ENCODE data around the gene LAMA2. TPM values are rescaled to one million over a fixed set of nuclear protein-coding genes. Genes with fewer than 3 reads are reported as not detected.

Gene LAMA2
- total and polyA plus RNA-seq, 2 experiments from 2014 or later, result 0.91 to 6.4 TPM

DNA sequence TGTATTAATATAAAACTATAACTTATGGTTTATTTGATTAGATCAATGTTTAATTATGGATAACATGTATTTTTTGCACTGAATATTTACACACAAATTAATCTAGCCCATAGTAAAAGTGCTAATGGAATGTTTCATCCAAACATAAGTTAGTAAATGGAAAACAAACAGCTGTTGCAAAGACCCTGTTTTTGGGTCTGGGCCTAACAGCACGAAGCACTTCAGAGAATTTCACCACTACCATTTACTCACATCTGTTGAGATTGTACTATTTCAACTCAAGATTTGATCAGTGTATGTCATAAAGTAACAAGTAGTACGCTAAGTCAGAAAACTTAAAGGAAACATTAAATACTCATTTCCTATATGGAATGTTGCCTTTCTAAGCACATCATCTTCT is 359.6 kb downstream of the LAMA2 start (continued):
- TF ChIP-seq, protein P1, sequence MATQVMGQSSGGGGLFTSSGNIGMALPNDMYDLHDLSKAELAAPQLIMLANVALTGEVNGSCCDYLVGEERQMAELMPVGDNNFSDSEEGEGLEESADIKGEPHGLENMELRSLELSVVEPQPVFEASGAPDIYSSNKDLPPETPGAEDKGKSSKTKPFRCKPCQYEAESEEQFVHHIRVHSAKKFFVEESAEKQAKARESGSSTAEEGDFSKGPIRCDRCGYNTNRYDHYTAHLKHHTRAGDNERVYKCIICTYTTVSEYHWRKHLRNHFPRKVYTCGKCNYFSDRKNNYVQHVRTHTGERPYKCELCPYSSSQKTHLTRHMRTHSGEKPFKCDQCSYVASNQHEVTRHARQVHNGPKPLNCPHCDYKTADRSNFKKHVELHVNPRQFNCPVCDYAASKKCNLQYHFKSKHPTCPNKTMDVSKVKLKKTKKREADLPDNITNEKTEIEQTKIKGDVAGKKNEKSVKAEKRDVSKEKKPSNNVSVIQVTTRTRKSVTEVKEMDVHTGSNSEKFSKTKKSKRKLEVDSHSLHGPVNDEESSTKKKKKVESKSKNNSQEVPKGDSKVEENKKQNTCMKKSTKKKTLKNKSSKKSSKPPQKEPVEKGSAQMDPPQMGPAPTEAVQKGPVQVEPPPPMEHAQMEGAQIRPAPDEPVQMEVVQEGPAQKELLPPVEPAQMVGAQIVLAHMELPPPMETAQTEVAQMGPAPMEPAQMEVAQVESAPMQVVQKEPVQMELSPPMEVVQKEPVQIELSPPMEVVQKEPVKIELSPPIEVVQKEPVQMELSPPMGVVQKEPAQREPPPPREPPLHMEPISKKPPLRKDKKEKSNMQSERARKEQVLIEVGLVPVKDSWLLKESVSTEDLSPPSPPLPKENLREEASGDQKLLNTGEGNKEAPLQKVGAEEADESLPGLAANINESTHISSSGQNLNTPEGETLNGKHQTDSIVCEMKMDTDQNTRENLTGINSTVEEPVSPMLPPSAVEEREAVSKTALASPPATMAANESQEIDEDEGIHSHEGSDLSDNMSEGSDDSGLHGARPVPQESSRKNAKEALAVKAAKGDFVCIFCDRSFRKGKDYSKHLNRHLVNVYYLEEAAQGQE (IDR thresholded peaks at IDR 0.05; ENCODE audit: unreplicated experiment), result no peak
- no peak for TF ChIP-seq STAT1 (IDR thresholded peaks at IDR 0.05; ENCODE audit: unreplicated experiment)
- no peak for TF ChIP-seq POLR2AphosphoS5 (IDR thresholded peaks at IDR 0.05; ENCODE audit: low read depth)
- TF ChIP-seq EZH2 (IDR thresholded peaks at IDR 0.05; ENCODE audit: low read depth, unreplicated experiment), result no peak
- no peak for TF ChIP-seq EZH2phosphoT487 (IDR thresholded peaks at IDR 0.05; ENCODE audit: unreplicated experiment)
- TF ChIP-seq CREB1 (CRISPR knock-in tag; IDR thresholded peaks at IDR 0.05; ENCODE audit: low read depth), result no peak

DNA sequence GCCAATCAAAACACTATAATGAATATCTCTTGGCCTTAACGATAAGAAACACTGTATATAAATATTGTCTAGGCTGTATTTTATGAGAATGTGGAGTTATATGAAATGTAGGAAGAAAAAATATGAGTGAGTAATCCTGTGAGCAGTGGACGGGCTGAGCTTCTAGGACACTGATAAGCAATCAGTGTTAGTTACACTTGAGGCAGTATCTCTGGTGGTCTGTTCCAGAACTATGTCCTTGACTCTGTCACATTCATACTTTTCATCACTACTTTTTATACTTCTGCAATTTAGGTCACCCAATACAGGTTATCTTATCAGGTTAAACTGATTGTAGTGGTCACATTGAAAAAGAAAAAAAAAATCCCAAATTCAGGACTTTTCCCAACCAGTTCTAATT is 360.4 kb downstream of the LAMA2 start:
- DNase-seq (ENCODE audit: low spot score), result no peak
- no peaks in the 10 kb centered on the region for H3K27me3 ChIP-seq (ENCODE audit: insufficient read depth)
- H3F3A ChIP-seq (replicated peaks; ENCODE audit: low read depth), result no peaks in the 10 kb centered on the region
- H3K27ac Mint-ChIP-seq, result no peak overlapping the region
- H3K9me3 Mint-ChIP-seq, result no peaks in the 10 kb centered on the region
- H4K20me1 ChIP-seq (replicated peaks; ENCODE audit: insufficient read depth), result no peaks in the 10 kb centered on the region
- no peaks in the 10 kb centered on the region for H3K4me1 ChIP-seq (ENCODE audit: insufficient read depth)
- no peaks in the 10 kb centered on the region for H3K9me2 ChIP-seq (ENCODE audit: insufficient read depth)
- H3K4me3 Mint-ChIP-seq, result no peak overlapping the region
- no peak overlapping the region for H2AFZ ChIP-seq
- H3K27ac ChIP-seq (ENCODE audit: low read depth), result no peak overlapping the region
- H3K4me1 Mint-ChIP-seq, result no peaks in the 10 kb centered on the region
- H3K79me2 ChIP-seq (replicated peaks; ENCODE audit: insufficient read depth), result no peaks in the 10 kb centered on the region
- no peak for ATAC-seq
- peaks cover 2% of the 10 kb centered on the region for H3K27me3 Mint-ChIP-seq (ENCODE audit: insufficient read depth, low read depth, poor library complexity)
- H3K4me2 ChIP-seq, result no peak overlapping the region
- H3K4me3 ChIP-seq, result no peak overlapping the region
- no peaks in the 10 kb centered on the region for H3K36me3 Mint-ChIP-seq (ENCODE audit: low read depth)
- no peaks in the 10 kb centered on the region for H3K36me3 ChIP-seq (ENCODE audit: insufficient read depth)
- TF ChIP-seq, protein P2, sequence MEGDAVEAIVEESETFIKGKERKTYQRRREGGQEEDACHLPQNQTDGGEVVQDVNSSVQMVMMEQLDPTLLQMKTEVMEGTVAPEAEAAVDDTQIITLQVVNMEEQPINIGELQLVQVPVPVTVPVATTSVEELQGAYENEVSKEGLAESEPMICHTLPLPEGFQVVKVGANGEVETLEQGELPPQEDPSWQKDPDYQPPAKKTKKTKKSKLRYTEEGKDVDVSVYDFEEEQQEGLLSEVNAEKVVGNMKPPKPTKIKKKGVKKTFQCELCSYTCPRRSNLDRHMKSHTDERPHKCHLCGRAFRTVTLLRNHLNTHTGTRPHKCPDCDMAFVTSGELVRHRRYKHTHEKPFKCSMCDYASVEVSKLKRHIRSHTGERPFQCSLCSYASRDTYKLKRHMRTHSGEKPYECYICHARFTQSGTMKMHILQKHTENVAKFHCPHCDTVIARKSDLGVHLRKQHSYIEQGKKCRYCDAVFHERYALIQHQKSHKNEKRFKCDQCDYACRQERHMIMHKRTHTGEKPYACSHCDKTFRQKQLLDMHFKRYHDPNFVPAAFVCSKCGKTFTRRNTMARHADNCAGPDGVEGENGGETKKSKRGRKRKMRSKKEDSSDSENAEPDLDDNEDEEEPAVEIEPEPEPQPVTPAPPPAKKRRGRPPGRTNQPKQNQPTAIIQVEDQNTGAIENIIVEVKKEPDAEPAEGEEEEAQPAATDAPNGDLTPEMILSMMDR (conservative IDR thresholded peaks at IDR 0.05; ENCODE audit: low read depth in 2 of 2), result no peak
- TF ChIP-seq POLR2AphosphoS5 (IDR thresholded peaks at IDR 0.05; ENCODE audit: low read depth), result no peak
- TF ChIP-seq EZH2 (IDR thresholded peaks at IDR 0.05; ENCODE audit: low read depth, unreplicated experiment), result no peak
- TF ChIP-seq CREB1 (CRISPR knock-in tag; IDR thresholded peaks at IDR 0.05; ENCODE audit: low read depth), result no peak
- no peak for TF ChIP-seq STAT1 (IDR thresholded peaks at IDR 0.05; ENCODE audit: unreplicated experiment)
- TF ChIP-seq JUNB (IDR thresholded peaks at IDR 0.05; ENCODE audit: unreplicated experiment), result no peak
- TF ChIP-seq ZNF331 (CRISPR knock-in tag; IDR thresholded peaks at IDR 0.05; ENCODE audit: low read depth), result no peak
- no peak for TF ChIP-seq ZNF114 (CRISPR knock-in tag; IDR thresholded peaks at IDR 0.05)
- TF ChIP-seq NANOG (IDR thresholded peaks at IDR 0.05; ENCODE audit: borderline replicate concordance), result no peak
- TF ChIP-seq, protein P3, sequence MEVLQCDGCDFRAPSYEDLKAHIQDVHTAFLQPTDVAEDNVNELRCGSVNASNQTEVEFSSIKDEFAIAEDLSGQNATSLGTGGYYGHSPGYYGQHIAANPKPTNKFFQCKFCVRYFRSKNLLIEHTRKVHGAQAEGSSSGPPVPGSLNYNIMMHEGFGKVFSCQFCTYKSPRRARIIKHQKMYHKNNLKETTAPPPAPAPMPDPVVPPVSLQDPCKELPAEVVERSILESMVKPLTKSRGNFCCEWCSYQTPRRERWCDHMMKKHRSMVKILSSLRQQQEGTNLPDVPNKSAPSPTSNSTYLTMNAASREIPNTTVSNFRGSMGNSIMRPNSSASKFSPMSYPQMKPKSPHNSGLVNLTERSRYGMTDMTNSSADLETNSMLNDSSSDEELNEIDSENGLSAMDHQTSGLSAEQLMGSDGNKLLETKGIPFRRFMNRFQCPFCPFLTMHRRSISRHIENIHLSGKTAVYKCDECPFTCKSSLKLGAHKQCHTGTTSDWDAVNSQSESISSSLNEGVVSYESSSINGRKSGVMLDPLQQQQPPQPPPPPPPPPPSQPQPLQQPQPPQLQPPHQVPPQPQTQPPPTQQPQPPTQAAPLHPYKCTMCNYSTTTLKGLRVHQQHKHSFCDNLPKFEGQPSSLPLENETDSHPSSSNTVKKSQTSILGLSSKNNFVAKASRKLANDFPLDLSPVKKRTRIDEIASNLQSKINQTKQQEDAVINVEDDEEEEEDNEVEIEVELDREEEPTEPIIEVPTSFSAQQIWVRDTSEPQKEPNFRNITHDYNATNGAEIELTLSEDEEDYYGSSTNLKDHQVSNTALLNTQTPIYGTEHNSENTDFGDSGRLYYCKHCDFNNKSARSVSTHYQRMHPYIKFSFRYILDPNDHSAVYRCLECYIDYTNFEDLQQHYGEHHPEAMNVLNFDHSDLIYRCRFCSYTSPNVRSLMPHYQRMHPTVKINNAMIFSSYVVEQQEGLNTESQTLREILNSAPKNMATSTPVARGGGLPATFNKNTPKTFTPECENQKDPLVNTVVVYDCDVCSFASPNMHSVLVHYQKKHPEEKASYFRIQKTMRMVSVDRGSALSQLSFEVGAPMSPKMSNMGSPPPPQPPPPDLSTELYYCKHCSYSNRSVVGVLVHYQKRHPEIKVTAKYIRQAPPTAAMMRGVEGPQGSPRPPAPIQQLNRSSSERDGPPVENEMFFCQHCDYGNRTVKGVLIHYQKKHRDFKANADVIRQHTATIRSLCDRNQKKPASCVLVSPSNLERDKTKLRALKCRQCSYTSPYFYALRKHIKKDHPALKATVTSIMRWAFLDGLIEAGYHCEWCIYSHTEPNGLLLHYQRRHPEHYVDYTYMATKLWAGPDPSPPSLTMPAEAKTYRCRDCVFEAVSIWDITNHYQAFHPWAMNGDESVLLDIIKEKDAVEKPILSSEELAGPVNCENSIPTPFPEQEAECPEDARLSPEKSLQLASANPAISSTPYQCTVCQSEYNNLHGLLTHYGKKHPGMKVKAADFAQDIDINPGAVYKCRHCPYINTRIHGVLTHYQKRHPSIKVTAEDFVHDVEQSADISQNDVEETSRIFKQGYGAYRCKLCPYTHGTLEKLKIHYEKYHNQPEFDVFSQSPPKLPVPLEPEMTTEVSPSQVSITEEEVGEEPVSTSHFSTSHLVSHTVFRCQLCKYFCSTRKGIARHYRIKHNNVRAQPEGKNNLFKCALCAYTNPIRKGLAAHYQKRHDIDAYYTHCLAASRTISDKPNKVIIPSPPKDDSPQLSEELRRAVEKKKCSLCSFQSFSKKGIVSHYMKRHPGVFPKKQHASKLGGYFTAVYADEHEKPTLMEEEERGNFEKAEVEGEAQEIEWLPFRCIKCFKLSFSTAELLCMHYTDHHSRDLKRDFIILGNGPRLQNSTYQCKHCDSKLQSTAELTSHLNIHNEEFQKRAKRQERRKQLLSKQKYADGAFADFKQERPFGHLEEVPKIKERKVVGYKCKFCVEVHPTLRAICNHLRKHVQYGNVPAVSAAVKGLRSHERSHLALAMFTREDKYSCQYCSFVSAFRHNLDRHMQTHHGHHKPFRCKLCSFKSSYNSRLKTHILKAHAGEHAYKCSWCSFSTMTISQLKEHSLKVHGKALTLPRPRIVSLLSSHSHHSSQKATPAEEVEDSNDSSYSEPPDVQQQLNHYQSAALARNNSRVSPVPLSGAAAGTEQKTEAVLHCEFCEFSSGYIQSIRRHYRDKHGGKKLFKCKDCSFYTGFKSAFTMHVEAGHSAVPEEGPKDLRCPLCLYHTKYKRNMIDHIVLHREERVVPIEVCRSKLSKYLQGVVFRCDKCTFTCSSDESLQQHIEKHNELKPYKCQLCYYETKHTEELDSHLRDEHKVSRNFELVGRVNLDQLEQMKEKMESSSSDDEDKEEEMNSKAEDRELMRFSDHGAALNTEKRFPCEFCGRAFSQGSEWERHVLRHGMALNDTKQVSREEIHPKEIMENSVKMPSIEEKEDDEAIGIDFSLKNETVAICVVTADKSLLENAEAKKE (CRISPR knock-in tag; IDR thresholded peaks at IDR 0.05), result no peak
